NCI-H187 treated with DMSO at 0.1 percent for 48 hours (cell line): ENCODE measurements around the gene FHOD3.

ENCODE experiments used
- DNase-seq: peaks from one replicate; lab custom pipeline; 2025; lab: John Stamatoyannopoulos, UW

The FHOD3 gene

DNA sequence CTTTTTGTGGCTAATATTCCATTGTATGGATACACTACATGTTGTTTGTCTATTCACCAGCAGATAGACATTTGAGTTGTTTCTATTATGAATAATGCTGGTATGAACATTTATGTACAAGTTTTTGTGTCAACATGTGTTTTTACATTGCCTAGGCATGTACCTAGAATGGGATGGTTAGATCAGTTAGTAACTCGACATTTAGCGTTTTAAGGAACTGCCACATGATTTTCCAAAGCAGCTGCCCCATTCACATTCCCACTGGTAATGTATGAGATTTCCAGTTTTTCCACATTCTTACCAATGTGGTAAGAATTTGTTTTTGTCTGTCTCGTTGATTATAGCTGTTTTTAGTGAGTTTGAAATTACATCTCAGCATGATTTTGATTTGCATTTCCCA, 112.8 kb downstream of the FHOD3 start:
- DNase-seq, result no peak

DNA sequence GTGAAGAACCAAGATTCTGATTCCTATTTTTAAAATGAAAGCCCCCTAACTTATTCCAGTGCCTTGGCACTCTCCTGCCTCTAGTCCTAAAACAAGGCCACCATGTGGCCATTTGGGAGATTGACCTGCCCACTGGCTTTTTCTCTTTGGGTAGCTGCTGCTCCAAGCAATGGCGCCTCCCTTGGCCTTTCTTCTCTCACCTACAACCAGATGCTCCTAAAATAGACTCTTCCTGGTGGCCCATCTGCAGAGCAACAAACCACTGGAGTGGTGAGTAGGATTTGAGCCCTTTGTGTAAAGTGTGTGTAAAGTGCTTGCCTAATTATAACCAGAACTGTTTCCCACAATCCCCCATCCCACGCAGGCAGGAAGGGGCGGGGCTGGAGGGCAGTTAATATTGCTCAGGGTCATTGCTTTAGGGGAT, 114.2 kb downstream of the FHOD3 start:
- no peak for DNase-seq

DNA sequence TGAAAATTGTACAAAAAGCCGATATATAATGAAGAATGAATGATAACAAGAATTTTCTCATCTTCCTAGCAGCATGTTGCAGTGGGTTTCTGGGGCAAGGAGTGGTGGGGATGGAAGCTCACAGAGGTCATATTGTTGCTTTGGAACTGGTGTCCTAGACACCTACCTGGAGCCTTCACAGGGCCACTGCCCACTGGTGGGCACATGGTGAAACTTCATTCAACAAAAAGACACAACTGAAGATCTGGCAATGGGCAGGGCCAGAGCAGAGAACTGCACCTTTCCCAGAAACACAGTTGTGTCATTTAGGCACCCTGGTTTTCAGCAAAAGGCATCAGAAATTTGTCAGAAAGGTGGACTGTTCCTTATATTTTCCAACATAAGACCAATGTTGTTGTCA, 115.3 kb downstream of the FHOD3 start:
- no peak for DNase-seq

DNA sequence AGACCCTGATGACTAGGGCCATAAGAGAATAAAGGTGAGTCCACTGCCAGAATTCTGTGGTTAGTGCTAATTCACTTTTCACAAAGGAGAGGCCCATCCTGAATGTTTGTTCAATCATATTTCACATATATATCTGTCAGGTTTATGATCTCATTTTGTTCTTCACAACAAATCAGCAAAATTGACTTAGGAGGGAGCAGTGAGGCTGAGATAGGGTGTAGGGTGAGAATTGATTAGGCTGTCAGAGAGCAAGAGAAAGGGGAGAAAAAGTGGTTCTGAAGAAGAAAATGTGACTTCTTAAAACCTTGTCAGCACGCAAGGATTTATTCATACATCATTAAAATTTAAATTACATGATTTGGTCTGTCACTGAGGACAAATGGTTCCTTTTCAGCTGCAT, 117.7 kb downstream of the FHOD3 start:
- no peak for DNase-seq

DNA sequence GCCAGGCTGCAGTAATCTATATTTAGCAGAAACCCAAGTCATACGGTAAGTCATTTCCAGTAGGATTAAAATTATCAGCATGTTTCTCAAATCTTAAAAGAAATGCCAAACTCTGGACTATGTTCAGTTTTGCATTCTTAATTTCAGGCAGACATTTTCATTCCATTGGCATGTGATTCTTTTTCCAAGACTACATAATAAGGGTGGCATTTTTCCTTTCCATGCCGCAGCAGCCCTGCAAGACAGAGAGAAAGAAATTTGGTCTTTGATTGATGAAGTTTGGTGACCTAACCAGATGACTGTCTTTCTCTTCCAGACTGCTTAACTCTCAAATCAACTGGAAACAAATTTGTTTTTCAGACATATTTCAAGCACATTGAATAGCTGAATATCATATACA, 118.1 kb downstream of the FHOD3 start:
- no peak for DNase-seq

DNA sequence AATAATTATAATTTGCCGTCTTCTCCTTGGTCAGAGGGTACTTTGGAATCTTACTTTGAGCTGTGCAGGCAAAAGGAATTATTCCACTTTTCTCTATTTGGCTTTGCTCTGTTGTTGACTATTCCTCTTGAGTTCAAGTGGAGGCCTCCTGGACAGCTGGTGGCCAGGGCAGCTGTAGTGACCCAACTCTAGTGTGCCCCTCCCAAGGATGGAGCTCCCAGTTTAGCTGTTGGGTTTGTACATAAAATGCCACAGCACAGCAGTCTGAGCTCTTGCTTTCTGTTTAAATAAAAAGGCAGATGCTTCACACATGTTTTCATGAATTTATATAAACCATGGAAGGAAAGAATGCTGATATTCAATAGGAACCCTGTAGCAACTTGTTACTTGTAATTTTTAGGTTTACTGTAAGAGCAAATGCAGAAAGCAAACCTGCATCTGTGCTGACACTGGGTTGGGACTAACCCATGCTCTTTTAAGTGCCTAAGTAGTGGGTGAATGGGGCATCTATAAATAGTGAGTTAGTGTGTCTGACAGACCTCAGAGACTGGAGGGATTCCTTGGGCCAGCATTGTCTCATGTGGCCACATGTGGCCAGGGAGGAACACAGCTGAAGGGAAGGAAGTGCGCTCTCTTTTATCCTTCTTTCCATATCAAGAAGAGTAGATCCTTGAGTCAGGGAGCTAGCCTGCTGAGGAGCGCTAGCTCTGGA, 121.8 kb downstream of the FHOD3 start:
- DNase-seq, result no peak

DNA sequence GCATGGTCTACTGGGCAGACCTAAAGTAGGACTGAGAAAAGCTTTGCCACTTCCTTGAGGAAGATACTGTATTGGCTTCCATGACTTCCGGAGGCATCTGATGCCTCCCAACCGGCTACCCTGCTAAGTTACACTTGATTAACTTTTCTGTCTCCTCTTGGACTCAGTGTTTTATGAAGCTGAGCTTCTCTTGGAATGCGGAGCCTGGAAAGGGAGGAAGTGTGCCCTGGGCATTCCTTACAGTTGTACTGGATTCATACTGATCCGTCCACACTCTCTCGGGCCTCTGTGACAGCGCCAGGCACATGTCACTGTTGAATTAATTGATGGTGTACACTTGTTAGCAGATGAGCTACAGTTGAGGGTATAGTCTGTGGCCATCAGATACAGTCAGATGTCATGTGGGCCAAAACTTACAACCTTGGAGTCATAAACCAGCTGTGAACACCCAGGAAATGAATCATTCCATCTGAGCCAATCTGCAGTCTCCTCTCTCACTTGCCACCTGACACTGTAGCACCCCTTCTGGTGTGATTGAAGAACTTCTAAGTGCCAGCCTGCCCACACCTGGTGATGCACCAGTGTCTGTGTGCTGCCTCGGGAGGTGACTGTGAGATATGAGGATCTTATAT, 122.5 kb downstream of the FHOD3 start:
- no peak for DNase-seq

DNA sequence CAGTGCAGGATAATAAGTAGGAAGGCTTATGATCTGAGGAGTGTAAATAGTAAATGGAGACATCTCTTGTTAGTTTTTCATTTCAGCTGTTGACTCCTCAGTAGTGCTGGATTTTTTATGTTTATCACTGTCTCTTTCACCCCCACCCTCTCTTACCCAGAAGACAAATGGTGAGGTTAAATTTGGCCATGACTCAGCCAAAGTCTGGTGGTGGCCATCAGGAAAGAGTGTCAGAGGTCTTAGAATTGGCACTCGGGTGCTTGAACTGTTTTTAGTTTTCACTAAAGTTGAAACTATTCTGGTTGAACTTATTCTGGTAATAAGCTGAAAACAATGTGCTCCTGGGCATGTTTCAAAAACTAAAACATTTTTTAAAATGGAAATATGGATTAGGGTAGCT, 123.3 kb downstream of the FHOD3 start:
- DNase-seq, result no peak

DNA sequence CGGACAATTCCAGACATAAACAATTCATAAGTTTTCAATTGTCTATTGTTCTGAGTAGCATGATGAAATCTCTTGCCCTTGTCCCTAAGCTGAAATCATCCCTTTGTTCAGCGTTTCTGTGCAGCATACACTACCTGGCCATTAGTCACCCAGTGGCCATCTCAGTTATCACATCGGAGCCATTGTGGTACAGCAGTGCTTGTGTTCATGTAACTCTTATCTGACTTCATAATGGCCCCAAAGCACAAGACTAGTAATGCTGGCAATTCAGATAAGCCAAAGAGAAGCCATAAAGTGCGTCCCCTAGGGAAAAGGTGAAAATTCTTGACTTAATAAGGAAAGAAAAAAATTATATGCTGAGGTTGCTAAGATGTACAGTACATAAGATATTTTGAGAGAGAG, 127.2 kb downstream of the FHOD3 start:
- DNase-seq, result no peak

DNA sequence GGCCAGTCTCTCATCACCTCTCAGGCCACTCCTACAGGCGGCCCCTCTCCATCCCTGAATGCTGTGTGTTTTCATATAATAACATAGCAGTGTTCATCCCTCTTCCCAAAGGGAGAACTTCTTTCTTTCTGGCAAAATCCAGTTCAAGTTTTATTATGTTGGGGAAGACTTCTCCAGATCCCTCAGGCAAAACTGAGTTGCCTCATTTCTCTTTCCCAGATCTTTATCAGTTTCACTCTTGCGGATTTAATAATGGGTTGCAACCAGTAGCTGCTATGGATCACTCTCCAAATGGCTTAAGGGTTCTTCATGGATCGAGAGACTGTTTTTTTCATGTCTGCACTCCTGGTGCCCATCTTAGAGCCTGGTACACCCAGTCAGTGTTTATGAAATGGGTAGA, 129.9 kb downstream of the FHOD3 start:
- DNase-seq, result no peak

DNA sequence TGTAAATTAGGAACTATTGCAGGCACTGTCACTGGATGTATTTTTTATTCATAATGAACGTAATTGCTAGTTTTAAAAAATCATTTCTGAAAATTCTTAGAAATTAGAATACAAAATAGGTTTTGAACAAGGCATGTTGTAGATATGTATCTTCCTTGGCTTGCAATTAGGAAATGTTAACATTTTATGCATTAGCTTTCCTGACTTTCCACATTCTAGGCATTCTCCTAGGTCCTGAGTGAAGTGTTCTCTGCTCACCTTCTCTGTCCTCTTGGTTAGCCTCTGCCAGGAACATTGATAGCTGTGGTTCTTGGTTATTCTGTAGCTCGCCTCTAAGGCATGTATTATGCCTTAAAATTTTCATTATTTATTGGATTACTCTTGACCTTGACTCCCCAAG, 130.3 kb downstream of the FHOD3 start:
- no peak for DNase-seq

DNA sequence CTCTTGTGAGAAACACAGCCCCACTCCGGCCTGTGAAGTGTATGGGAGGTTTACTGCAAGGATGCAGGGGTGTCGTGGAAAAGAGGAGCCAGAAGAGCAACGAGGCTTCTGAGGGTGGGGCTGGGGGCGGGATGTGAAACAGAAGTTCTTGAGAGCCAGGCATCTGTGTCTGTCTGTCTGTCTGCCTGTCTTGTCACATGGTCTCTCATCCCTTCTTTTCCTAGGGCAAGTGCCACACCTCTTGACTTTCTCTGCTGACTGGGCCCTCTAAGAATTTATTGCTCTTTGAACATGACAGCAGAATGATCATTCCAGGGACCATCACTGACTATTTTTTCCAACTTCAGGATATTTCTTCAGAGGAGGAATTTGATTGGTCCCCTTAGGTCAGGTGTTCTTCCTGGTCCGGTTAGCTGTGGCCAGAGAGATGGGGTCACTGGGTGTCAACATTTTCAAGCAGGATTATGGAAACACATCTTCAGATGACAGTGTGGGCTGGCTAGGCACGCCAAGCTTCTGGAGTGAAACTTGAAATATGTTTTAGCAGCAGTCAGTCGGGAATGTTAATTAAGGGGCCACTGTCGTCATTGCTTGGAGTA, 131.0 kb downstream of the FHOD3 start:
- DNase-seq, result no peak

DNA sequence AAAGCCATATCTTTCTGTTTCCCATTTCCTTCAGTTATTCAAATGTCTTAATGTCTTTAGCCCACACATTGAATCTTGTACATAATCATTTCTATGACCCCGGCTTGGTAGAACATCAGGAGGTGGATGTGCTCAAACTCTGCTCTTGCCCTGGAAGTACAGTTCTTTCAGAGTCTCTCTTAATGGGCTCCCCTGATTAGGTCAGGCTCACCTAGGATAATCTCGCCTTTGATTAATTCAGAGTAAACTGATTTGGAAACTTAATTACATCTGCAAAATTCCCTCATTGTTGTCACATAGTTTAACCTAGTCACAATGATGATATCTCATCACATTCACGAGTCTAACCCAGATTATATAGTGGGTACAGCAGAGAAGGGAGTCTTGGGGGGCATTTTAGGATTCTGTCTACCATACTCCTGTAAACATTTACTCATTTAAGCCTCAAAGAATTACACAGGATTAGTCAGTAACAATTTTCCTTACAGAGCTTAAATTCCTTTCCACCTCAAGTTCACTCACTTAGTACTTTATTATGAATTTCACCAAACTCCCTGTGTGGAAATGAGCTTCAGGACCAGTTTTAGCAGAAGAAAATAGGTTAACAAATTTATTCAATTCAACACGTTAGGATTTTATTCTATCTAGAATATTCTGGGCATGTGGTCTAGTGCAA, 135.5 kb downstream of the FHOD3 start:
- no peak for DNase-seq

DNA sequence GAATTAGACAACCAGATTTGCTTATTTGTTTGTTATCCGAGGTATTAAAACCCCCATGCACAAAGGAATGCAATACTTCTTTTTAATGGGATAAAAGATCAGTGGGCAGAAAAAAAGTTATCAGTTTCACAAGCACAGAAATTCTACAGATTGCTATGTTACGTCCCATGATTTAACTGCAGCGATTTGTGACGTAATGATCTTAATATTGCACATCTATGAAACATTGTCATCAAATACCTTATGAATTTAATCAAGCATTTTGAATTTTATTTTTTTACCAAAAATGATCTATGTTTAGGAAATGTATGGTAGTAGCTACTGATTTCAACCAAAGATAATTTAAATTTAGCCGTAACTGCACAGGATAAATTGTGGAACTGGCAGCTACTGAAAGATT, 138.9 kb downstream of the FHOD3 start:
- no peak for DNase-seq

DNA sequence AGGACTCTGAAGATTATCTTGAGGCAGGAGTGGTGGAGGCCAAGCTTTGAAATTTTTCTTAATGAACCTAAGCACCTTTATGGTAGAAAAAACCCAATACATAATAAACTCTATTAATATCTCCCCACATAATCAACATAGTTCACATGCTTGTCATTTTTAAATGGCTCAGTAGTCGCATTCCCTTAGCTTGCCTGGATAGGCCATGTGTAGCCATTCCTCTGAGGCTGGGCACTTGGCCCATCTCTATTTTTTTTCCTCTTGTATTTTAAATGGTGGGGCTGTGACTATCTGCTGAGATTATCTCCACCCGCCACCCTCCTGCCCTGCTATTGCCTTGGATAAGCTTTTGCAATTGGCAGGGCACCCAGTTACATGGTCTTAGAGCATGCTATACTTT, 143.1 kb downstream of the FHOD3 start:
- DNase-seq, result no peak

DNA sequence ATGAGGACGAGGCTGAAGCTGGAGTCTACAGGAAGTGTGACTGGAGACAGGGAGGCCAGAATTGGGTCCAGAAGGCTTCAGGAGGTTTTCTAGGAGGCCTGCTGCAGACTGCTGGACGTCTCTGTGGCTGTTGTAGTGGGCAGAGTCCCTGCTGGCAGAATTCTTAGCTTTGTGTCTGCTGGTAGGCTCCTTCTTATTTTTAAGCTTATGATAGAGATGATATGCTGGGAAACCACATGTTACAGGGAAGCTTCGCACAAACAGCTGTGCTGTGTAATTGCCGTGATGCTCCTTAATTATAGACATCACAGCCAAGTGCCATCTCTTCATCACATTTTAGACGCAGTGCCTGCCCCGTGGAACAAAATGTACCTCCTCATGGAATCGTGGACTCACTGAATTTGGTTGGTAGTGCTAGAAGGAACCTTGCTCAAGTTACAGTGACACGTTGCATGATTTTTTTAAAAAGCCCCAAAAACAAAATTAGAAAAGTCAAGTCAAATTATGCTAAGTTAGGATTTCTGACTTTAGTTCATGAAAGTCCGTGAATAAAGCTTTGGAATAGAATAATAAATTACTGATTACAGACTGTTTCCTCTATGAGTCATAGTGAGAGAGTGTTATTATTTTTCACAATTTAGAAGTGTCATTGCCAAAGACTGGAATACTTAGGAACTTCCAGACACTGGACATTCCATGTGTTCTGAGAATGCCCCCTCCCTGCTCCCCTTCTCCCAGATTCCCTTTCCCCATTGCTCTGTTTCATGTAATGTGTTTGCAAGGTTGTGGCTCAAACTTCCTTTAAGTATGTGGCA, 144.1 kb downstream of the FHOD3 start:
- no peak for DNase-seq

DNA sequence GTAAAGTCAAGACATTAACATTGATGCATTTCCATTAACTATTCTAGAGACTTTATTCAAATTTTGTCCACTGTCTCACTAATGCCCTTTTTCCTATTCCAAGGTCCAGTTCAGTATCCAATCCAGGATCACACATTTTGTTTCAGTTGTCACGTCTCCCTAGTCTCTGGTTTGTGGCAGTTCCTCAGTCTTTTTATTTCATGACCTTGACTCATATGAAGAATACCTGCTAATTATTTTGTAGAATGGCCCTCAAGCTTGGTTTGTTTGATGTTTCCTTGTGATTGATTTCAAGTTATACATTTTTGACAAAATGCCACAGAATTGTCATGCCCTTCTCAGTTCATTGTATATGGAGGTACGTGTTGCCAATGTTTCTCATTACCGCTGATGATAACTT, 145.2 kb downstream of the FHOD3 start:
- DNase-seq, result no peak

DNA sequence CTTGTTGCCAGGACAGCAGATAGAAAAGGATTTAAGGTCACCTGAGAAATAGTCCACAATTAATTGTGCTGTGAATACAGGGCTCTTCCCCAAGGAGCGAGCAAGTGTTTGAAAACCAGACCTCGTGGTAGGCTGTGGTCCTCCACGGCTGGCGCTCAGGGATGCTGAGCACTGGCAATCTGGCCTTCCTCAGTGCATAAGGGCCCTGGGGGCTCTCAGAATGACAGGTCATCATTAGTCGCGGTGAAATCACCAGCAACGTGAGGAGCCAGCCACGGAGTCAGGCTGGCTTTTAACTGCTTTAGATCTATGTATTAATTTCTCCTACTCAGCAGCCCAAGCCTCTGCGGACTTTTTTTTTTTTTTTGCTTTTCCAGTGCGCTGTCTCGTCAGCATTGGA, 148.5 kb downstream of the FHOD3 start:
- no peak for DNase-seq

DNA sequence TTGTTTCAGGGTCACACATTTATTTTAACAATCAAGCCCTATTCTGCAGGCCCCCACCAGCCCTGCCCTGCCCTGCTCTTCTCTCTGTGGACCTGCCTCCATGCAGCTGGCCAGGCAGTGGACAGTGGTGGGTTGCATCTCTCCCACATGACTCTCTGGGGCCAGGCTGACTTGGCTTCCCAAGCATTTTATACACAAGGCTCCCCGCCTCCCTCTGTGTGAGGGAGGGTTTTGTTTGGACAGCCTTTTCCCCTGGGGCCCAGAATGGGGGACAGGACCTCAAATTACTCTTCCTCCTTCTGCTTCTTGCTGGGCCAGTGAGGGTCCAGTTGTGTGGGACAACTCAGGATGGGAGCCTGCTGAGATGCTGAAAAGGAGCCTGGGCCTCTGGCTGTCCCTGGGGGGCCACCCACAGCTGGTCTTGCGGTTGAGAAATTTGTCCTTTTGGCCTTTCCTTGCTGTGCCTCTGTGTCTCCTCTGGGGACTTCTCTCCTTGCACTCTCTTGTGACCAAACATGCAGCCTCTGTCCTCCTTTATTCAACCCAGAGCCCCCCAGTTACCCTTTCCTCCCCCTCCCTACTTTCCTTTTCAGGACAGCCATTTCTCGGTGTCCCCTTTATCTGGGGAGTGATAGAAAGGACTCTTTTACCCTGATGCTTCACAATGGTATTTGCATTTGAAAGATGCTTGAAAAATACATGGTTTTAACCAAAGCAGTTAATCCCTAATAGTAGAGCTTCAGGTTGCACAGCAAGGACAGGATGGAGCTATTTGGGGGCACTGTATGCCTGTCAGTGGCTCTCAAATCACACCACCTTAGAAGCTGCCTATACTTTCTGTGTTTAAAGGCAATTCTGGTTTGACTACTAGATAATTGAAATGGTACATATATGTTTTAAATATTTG, 151.1 kb downstream of the FHOD3 start:
- no peak for DNase-seq

DNA sequence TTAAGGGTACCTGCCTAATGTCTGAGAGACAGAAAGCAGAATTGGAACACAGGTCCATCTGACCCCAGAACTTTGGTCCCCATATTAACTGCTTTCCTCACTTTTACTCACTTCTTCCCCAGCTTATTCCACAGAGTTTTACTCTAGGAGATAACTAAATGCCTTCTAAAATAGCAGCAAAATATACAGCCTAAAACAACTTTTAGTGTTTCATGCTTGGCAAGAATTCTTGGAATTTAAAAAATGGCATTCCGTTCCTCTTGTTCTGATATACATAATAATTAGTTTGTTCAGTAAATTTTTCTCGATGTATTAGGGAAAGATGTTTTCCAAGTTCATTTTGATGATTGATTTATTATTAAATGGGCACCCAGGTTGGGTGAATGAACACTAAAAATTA, 151.9 kb downstream of the FHOD3 start:
- no peak for DNase-seq

DNA sequence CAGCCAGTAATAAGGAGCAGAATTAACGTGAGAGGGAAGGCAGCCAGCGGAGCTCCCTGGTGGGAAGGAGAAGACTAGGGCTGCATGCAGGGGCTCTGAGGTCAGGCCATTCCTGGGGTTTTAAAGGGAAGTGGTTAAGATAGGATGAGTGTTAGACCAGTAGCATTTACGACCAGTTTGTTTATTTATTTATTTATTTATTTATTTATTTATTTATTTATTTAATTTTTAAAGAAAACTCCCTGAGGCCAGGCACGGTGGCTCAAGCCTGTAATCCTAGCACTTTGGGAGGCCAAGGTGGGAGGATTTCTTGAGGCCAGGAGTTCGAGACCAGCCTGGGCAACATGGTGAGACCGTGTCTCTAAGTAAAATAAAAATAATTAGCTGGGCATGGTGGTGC, 152.8 kb downstream of the FHOD3 start:
- no peak for DNase-seq
